Measurements from ENCODE around the gene TIGAR. TPM values are rescaled to one million over a fixed set of nuclear protein-coding genes. Genes with fewer than 3 reads are reported as not detected.

TIGAR gene
- total RNA-seq, 2 experiments from 2014 or later = 5.3 to 7.1 TPM

- ATAC-seq (ENCODE audit: poor library complexity) (no peak), DNase-seq (no peak)
- Histone ChIP-seq H3K9me3 (ENCODE audit: control insufficient read depth in 1 of 2, insufficient read depth in 1 of 2, low read length in 2 of 2) (no peaks in the 10 kb centered on the region), H3K27me3 (ENCODE audit: control insufficient read depth in 1 of 2, insufficient read depth in 2 of 2, low read length in 2 of 2) (no peaks in the 10 kb centered on the region), H3K4me1 (ENCODE audit: insufficient read depth, low read length) (peaks cover 8% of the 10 kb centered on the region), H3K4me3 (ENCODE audit: low read length) (no peak overlapping the region), H3K36me3 (ENCODE audit: insufficient read depth, low read length) (peaks cover 10% of the 10 kb centered on the region), H3K27ac (ENCODE audit: low read depth in 1 of 2, low read length in 2 of 2) (no peak overlapping the region)
- no peaks in the 10 kb centered on the region for H3K9me3 Mint-ChIP-seq
- POLR2A ChIA-PET = no interaction called here
- H3K36me3 Mint-ChIP-seq (ENCODE audit: low read depth) = peaks cover 31% of the 10 kb centered on the region
- peaks cover 37% of the 10 kb centered on the region for H3K4me1 Mint-ChIP-seq (ENCODE audit: low read depth)
- CTCF ChIA-PET = interaction anchor here (0.6 kb wide), 1 partner anchor 56 kb away, joined by 3 read pairs; no protein-coding TSS in a partner anchor
- TF ChIP-seq CTCF (IDR thresholded peaks at IDR 0.05) = no peak
- no peaks in the 10 kb centered on the region for H3K27me3 Mint-ChIP-seq
- no peak overlapping the region for H3K27ac Mint-ChIP-seq
- no peak overlapping the region for H3K4me3 Mint-ChIP-seq
- intact Hi-C loops (cut with DNase I, micrococcal nuclease) = loop anchor here in 1 of 2 experiments (10.0 kb wide), 2 partner anchors 328 to 572 kb away; partner anchors contain the start of gene CRACR2A
Measured at GRCh38 chr12:4327293-4327692, 6.3 kb downstream of the TIGAR start.

- no peak for TF ChIP-seq CTCF (IDR thresholded peaks at IDR 0.05)
- no peak for ATAC-seq (ENCODE audit: poor library complexity)
- POLR2A ChIA-PET = no interaction called here
- H3K4me3 Mint-ChIP-seq = no peak overlapping the region
- H3K4me1 ChIP-seq (ENCODE audit: insufficient read depth, low read length) = no peaks in the 10 kb centered on the region
- no peak overlapping the region for H3K27ac ChIP-seq (ENCODE audit: low read depth in 1 of 2, low read length in 2 of 2)
- H3K9me3 ChIP-seq (ENCODE audit: control insufficient read depth in 1 of 2, insufficient read depth in 1 of 2, low read length in 2 of 2) = no peaks in the 10 kb centered on the region
- H3K27ac Mint-ChIP-seq = no peak overlapping the region
- no peak overlapping the region for H3K4me3 ChIP-seq (ENCODE audit: low read length)
- H3K27me3 ChIP-seq (ENCODE audit: control insufficient read depth in 1 of 2, insufficient read depth in 2 of 2, low read length in 2 of 2) = no peaks in the 10 kb centered on the region
- H3K9me3 Mint-ChIP-seq = no peaks in the 10 kb centered on the region
- peaks cover 22% of the 10 kb centered on the region for H3K36me3 ChIP-seq (ENCODE audit: insufficient read depth, low read length)
- no peak for DNase-seq
- no peaks in the 10 kb centered on the region for H3K27me3 Mint-ChIP-seq
- H3K4me1 Mint-ChIP-seq (ENCODE audit: low read depth) = peaks cover 18% of the 10 kb centered on the region
- intact Hi-C loops (cut with DNase I, micrococcal nuclease) = no loop called here
- H3K36me3 Mint-ChIP-seq (ENCODE audit: low read depth) = peaks cover 43% of the 10 kb centered on the region
- CTCF ChIA-PET = no interaction called here
Measured at GRCh38 chr12:4330203-4330602, 9.2 kb downstream of the TIGAR start.

GRCh38 chr12:4331221-4331620, 10.2 kb downstream of the TIGAR start:
- Histone ChIP-seq H3K36me3 (ENCODE audit: insufficient read depth, low read length) (peaks cover 27% of the 10 kb centered on the region), H3K9me3 (ENCODE audit: control insufficient read depth in 1 of 2, insufficient read depth in 1 of 2, low read length in 2 of 2) (no peaks in the 10 kb centered on the region), H3K27ac (ENCODE audit: low read depth in 1 of 2, low read length in 2 of 2) (no peak overlapping the region), H3K4me3 (ENCODE audit: low read length) (no peak overlapping the region), H3K4me1 (ENCODE audit: insufficient read depth, low read length) (no peaks in the 10 kb centered on the region), H3K27me3 (ENCODE audit: control insufficient read depth in 1 of 2, insufficient read depth in 2 of 2, low read length in 2 of 2) (no peaks in the 10 kb centered on the region)
- ChIA-PET POLR2A (no interaction called here), CTCF (no interaction called here)
- Mint-ChIP-seq H3K4me1 (ENCODE audit: low read depth) (peaks cover 18% of the 10 kb centered on the region), H3K36me3 (ENCODE audit: low read depth) (peaks cover 53% of the 10 kb centered on the region), H3K27me3 (no peaks in the 10 kb centered on the region), H3K4me3 (no peak overlapping the region), H3K27ac (no peak overlapping the region), H3K9me3 (no peaks in the 10 kb centered on the region)
- DNase-seq (no peak), ATAC-seq (ENCODE audit: poor library complexity) (no peak)
- intact Hi-C loops (cut with DNase I, micrococcal nuclease) = no loop called here
- TF ChIP-seq CTCF (IDR thresholded peaks at IDR 0.05) = no peak
